K562 (cell line): Measurements from ENCODE around the gene USP35.

Source experiments
- ERF ChIP-seq: fragments of 450-650 bp; formaldehyde crosslinking; IDR thresholded peaks from 2 replicates; pipeline ENCODE4 v1.4.0; 2020; ENCODE audit warnings: mild to moderate bottlenecking, mixed read lengths
- NR1H2 ChIP-seq: sonication (generic); formaldehyde crosslinking; IDR thresholded peaks from 2 replicates; pipeline ENCODE4 v1.4.0; 2020; ENCODE audit warnings: mild to moderate bottlenecking, missing genetic modification reagents
- ZNF121 ChIP-seq: sonication (generic); formaldehyde crosslinking; conservative IDR thresholded peaks from 2 replicates; pipeline ENCODE4 v1.8.0; 2022; ENCODE audit warnings: missing genetic modification reagents
- TF ChIP-seq, protein P1 (sequence below): sonication (generic); formaldehyde crosslinking; IDR thresholded peaks from 2 replicates; pipeline ENCODE4 v1.8.0; 2022; ENCODE audit warnings: missing genetic modification reagents, mild to moderate bottlenecking, moderate library complexity, borderline replicate concordance
- TF ChIP-seq, protein P2 (sequence below): conservative IDR thresholded peaks from 2 replicates; pipeline ENCODE4 v1.6.1; 2011; ENCODE audit warnings: low read depth, mild to moderate bottlenecking, low read length; ENCODE audit not compliant: control insufficient read depth

DNA sequence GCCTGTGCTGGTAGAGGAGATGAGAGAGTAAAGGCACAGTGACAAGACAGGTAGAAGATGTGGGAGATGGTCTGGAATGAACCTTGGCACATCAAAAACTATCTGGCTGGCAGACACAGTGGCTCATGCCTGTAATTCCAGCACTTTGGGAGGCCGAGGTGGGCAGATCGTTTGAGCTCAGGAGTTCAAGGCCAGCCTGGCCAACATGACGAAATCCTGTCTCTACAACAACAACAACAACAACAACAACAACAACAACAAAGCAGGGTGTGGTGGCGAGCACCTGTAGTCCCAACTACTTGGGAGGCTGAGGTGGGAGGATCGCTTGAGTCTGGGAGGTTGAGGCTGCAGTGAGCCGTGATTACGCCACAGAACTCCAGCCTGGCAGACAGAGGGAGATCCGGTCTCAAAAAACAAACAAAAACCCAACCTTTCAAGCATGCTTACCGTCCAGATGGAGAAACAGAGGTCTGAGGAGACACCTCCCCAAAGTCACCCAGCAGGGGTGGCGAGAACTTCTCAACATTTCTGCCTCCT, 12.0 kb upstream of the USP35 start:
- TF ChIP-seq, protein P1, sequence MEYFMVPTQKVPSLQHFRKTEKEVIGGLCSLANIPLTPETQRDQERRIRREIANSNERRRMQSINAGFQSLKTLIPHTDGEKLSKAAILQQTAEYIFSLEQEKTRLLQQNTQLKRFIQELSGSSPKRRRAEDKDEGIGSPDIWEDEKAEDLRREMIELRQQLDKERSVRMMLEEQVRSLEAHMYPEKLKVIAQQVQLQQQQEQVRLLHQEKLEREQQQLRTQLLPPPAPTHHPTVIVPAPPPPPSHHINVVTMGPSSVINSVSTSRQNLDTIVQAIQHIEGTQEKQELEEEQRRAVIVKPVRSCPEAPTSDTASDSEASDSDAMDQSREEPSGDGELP (CRISPR knock-in tag): no peak
- TF ChIP-seq NR1H2 (CRISPR knock-in tag) (no peak), ERF (CRISPR knock-in tag) (no peak), ZNF121 (CRISPR knock-in tag) (no peak)
- TF ChIP-seq, protein P2, sequence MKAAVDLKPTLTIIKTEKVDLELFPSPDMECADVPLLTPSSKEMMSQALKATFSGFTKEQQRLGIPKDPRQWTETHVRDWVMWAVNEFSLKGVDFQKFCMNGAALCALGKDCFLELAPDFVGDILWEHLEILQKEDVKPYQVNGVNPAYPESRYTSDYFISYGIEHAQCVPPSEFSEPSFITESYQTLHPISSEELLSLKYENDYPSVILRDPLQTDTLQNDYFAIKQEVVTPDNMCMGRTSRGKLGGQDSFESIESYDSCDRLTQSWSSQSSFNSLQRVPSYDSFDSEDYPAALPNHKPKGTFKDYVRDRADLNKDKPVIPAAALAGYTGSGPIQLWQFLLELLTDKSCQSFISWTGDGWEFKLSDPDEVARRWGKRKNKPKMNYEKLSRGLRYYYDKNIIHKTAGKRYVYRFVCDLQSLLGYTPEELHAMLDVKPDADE: no peak
